Measurements from ENCODE around the gene LIMK1.

Gene LIMK1

GRCh38 chr7:74056096-74056915, 27.3 kb upstream of the LIMK1 start:
- DNase-seq: no peak

GRCh38 chr7:74057216-74057925, 26.2 kb upstream of the LIMK1 start:
- DNase-seq: no peak

- no peak for DNase-seq
Observed at GRCh38 chr7:74057987-74058386, 25.6 kb upstream of the LIMK1 start.

- no peak for DNase-seq
Observed at GRCh38 chr7:74058486-74058885, 25.1 kb upstream of the LIMK1 start.

- no peak for DNase-seq
Observed at GRCh38 chr7:74059037-74059436, 24.6 kb upstream of the LIMK1 start.

GRCh38 chr7:74059681-74060588, 23.7 kb upstream of the LIMK1 start:
- DNase-seq: no peak

- peak; percentile 28 to 91 (median 62) for DNase-seq
Observed at GRCh38 chr7:74061840-74062539, 21.6 kb upstream of the LIMK1 start.

- DNase-seq: no peak
Observed at GRCh38 chr7:74063223-74063641, 20.4 kb upstream of the LIMK1 start.

- DNase-seq: no peak
Observed at GRCh38 chr7:74063646-74064045, 20.0 kb upstream of the LIMK1 start.

GRCh38 chr7:74064696-74065095, 18.9 kb upstream of the LIMK1 start:
- no peak for DNase-seq

GRCh38 chr7:74066626-74067025, 17.0 kb upstream of the LIMK1 start:
- DNase-seq: no peak

GRCh38 chr7:74068378-74069085, 15.1 kb upstream of the LIMK1 start:
- DNase-seq: no peak

GRCh38 chr7:74069086-74069541, 14.5 kb upstream of the LIMK1 start:
- DNase-seq: no peak

- DNase-seq: no peak
Observed at GRCh38 chr7:74069790-74070618, 13.6 kb upstream of the LIMK1 start.

- DNase-seq: no peak
Observed at GRCh38 chr7:74070619-74070921, 13.0 kb upstream of the LIMK1 start.

GRCh38 chr7:74071121-74071520, 12.5 kb upstream of the LIMK1 start:
- DNase-seq: no peak

GRCh38 chr7:74074770-74075169, 8.8 kb upstream of the LIMK1 start:
- DNase-seq: no peak

GRCh38 chr7:74078461-74078860, 5.1 kb upstream of the LIMK1 start:
- DNase-seq: no peak

- no peak for DNase-seq
Observed at GRCh38 chr7:74082770-74083116, 861 bp upstream of the LIMK1 start.

GRCh38 chr7:74083928-74084721, 521 bp downstream of the LIMK1 start:
- DNase-seq: peak in 1 of 5 experiments; percentile 66

Data from T-helper 2 cell (primary cell).